A673 (cell line): ENCODE data around the gene ADAMTS15. TPM values are rescaled to one million over a fixed set of nuclear protein-coding genes. Genes with fewer than 3 reads are reported as not detected.

ENCODE experiments used
- BruUV-seq: library from RNA; stranded (reverse); fragments of 400-500 nt; replicated peaks from 2 replicates; lab custom pipeline; 2021; lab: Mats Ljungman, UMichigan
- CTCF ChIA-PET: fragments of 300-600 bp; sonication (Branson Sonifier 250); formaldehyde crosslinking; loops from one replicate; lab custom pipeline; 2022; ENCODE audit warnings: antibody characterized with exemption; lab: Charles Lee
- POLR2A ChIA-PET: fragments of 300-600 bp; sonication (Branson Sonifier 250); formaldehyde crosslinking; loops from one replicate; lab custom pipeline; 2022; ENCODE audit warnings: antibody characterized with exemption; ENCODE audit not compliant: low non-redundant PET; lab: Charles Lee
- DNase-seq: peaks from one replicate; pipeline ENCODE4 v3.0.0-alpha.2; 2015; ENCODE audit warnings: low spot score
- H3K27ac ChIP-seq: fragments of 200-600 bp; sonication (generic); 2 replicates; pipeline ENCODE4 v1.5.1; 2016; ENCODE audit warnings: mixed run types, low read depth, mild to moderate bottlenecking, mixed read lengths, antibody characterized with exemption, low read length; ENCODE audit not compliant: poor library complexity, severe bottlenecking
- H3K27me3 ChIP-seq: fragments of 200-600 bp; sonication (generic); replicated peaks from 2 replicates; pipeline ENCODE4 v1.6.1; 2017; ENCODE audit warnings: mixed run types, low read depth, mild to moderate bottlenecking, mixed read lengths, antibody characterized with exemption, low read length; ENCODE audit not compliant: insufficient read depth, poor library complexity
- H3K36me3 ChIP-seq: fragments of 200-600 bp; sonication (generic); 2 replicates; pipeline ENCODE4 v1.6.1; 2016; ENCODE audit warnings: mixed run types, mild to moderate bottlenecking, mixed read lengths, antibody characterized with exemption, low read length; ENCODE audit not compliant: insufficient read depth, poor library complexity, severe bottlenecking
- H3K4me1 ChIP-seq: fragments of 200-600 bp; sonication (generic); 2 replicates; pipeline ENCODE4 v1.6.1; 2017; ENCODE audit warnings: mixed run types, mild to moderate bottlenecking, mixed read lengths, antibody characterized with exemption, low read length; ENCODE audit not compliant: insufficient read depth, poor library complexity, severe bottlenecking
- H3K4me3 ChIP-seq: fragments of 200-600 bp; sonication (generic); 2 replicates; pipeline ENCODE4 v1.5.1; 2016; ENCODE audit warnings: low read depth, mixed run types, mild to moderate bottlenecking, mixed read lengths, low read length; ENCODE audit not compliant: poor library complexity, severe bottlenecking
- H3K9me3 ChIP-seq: fragments of 200-600 bp; sonication (generic); 2 replicates; pipeline ENCODE4 v1.6.1; 2016; ENCODE audit warnings: mixed run types, low read depth, mild to moderate bottlenecking, mixed read lengths, antibody characterized with exemption, low read length; ENCODE audit not compliant: poor library complexity, severe bottlenecking
- CTCF ChIP-seq: fragments of 300-800, 200-600 bp; sonication (generic); conservative IDR thresholded peaks from 2 replicates; pipeline ENCODE4 v1.5.1; 2017; ENCODE audit warnings: low read depth, mild to moderate bottlenecking, antibody characterized with exemption, low read length, moderate library complexity, mixed read lengths
- EZH2 ChIP-seq: fragments of 200-600 bp; sonication (generic); IDR thresholded peaks from 2 replicates; pipeline ENCODE4 v1.6.1; 2017; ENCODE audit warnings: borderline replicate concordance, low read depth, mild to moderate bottlenecking, mixed read lengths, antibody characterized with exemption, low read length; ENCODE audit not compliant: poor library complexity, severe bottlenecking
- intact Hi-C: fragments of 100-400 bp; cut with micrococcal nuclease; formaldehyde crosslinking; loops from one replicate; pipeline ENCODE4 v1.10.0; 2022; ENCODE audit not compliant: unreplicated experiment
- total RNA-seq: library from RNA; stranded (reverse); gene quantifications from 2 replicates; pipeline ENCODE4 v1.2.3, GENCODE V29; 2021

The ADAMTS15 gene
- total RNA-seq, 1 experiment from 2014 or later = 0.99 TPM

DNA sequence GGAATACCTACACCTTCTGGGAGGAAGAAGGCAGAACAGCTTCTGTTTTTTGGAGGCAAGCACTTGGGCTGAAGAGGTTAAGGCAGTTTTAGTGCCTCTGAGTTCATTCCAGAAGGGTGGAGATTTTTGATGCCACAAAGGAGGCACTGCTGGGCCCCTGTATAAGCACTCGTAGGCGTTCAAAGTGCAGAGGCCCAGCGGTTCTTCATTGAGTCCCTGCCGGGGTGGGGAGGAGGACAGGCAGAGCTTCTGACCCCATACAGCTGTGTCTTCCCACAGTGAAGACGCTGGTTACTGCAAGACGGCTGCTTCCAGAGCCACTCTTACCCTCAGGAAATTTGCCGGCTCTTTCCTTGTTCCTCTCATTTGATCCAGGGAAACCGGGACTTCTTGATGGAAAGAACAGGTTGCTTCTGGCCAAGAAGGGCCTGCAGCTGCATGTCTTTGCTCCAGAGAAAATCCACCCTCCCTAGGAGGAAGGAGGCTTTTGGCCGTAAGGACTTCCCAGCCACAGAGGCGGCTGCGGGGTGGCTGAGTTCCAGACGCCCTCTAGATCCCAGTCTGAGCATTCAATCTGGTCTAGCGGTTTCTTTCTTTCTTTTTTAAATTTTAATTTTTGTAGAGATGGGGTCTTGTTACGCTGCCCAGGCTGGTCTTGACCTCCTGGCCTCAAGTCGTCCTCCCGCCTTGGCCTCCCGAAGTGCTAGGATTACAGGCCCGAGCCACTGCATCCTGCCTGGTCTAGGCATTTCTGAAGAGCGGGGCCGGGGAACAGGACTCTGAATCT, 9.4 kb downstream of the ADAMTS15 start:
- ChIA-PET POLR2A (no interaction called here), CTCF (no interaction called here)
- DNase-seq = no peak
- H3K4me3 ChIP-seq = no peak overlapping the region
- no TSS peak for BruUV-seq
- H3K4me1 ChIP-seq = no peaks in the 10 kb centered on the region
- no peaks in the 10 kb centered on the region for H3K27me3 ChIP-seq
- no peak for TF ChIP-seq EZH2
- no peak for TF ChIP-seq CTCF
- no peaks in the 10 kb centered on the region for H3K9me3 ChIP-seq
- no peak overlapping the region for H3K27ac ChIP-seq
- H3K36me3 ChIP-seq = no peaks in the 10 kb centered on the region
- intact Hi-C loops = no loop called here

DNA sequence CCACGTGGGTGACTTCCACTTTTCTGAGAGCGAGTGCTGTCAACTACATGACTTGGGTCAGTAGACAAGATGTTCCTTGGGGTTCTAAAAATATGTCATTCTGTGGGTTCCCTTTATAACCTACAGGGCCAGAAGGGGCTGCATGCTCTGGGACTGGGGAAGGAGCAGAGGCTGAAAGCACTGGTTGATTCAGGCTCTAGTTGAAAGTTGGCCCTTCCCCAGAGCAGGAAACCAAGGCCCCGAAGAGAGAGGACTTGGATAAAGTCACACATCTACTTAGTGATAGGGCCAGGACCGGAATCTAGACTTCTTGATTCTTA, 9.9 kb downstream of the ADAMTS15 start:
- no peaks in the 10 kb centered on the region for H3K36me3 ChIP-seq
- H3K27me3 ChIP-seq = no peaks in the 10 kb centered on the region
- intact Hi-C loops = no loop called here
- H3K27ac ChIP-seq = no peak overlapping the region
- no peaks in the 10 kb centered on the region for H3K9me3 ChIP-seq
- H3K4me3 ChIP-seq = no peak overlapping the region
- BruUV-seq = no TSS peak
- H3K4me1 ChIP-seq = no peaks in the 10 kb centered on the region
- no peak for TF ChIP-seq EZH2
- no peak for TF ChIP-seq CTCF
- no peak for DNase-seq
- CTCF ChIA-PET = no interaction called here
- POLR2A ChIA-PET = no interaction called here

DNA sequence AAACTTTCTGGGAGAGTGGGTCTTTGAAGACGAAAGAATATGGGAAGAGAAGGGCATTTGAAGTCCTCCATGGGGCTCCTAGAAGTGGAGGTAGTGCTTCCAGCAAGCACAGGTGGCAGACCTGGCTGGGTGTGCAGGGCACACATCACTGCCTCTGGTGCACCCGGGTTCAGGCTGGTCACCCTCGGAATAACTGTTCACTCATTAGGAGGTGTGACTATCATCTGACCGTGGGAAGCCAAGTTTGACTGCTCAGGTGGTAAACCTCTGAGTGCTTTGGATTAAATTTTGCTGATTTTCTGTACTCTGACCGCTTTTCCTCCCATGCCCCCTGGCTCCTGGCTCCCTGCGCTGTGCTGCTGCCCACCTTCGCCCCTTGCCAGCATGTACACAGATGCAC, 11.1 kb downstream of the ADAMTS15 start:
- TF ChIP-seq CTCF (no peak), EZH2 (no peak)
- CTCF ChIA-PET = no interaction called here
- intact Hi-C loops = no loop called here

More for the DNA sequence above, 11.1 kb downstream of the ADAMTS15 start:
- H3K4me1 ChIP-seq = no peaks in the 10 kb centered on the region
- DNase-seq = no peak
- H3K27ac ChIP-seq = no peak overlapping the region
- POLR2A ChIA-PET = no interaction called here
- H3K27me3 ChIP-seq = no peaks in the 10 kb centered on the region
- no peaks in the 10 kb centered on the region for H3K36me3 ChIP-seq
- no TSS peak for BruUV-seq
- no peak overlapping the region for H3K4me3 ChIP-seq
- no peaks in the 10 kb centered on the region for H3K9me3 ChIP-seq
